Smooth muscle cell (in vitro differentiated cells): ENCODE data around the gene ERVK3-1. TPM values are rescaled to one million over a fixed set of nuclear protein-coding genes. Genes with fewer than 3 reads are reported as not detected.
"Not testable (repeated sequence)": the region's sequence is repeated elsewhere in the genome, so short reads cannot be mapped to it uniquely, and the experiment has no call there.

Experiments used
- DNase-seq: peaks from one replicate; lab custom pipeline; 2025; ENCODE audit not compliant: unreplicated experiment; lab: John Stamatoyannopoulos, UW
- H2AFZ ChIP-seq: fragments of 200-600 bp; sonication (generic); 2 replicates; pipeline ENCODE4 v1.6.0; 2016; ENCODE audit warnings: antibody characterized with exemption, low read depth, mild to moderate bottlenecking
- H3F3A ChIP-seq: fragments of 200-600 bp; sonication (generic); 2 replicates; pipeline ENCODE4 v1.6.0; 2017; ENCODE audit warnings: antibody characterized with exemption, low read depth
- H3K27ac ChIP-seq: fragments of 200-600 bp; sonication (generic); 2 replicates; pipeline ENCODE4 v1.5.1; 2016; ENCODE audit warnings: low read depth, mild to moderate bottlenecking
- H3K27me3 ChIP-seq: fragments of 200-600 bp; sonication (generic); 2 replicates; pipeline ENCODE4 v1.6.1; 2016; ENCODE audit warnings: low read depth, mild to moderate bottlenecking
- H3K36me3 ChIP-seq: fragments of 200-600 bp; sonication (generic); 2 replicates; pipeline ENCODE4 v1.5.1; 2016; ENCODE audit warnings: low read depth
- H3K4me1 ChIP-seq: fragments of 200-600 bp; sonication (generic); 2 replicates; pipeline ENCODE4 v1.5.1; 2016; ENCODE audit warnings: low read depth
- H3K4me2 ChIP-seq: fragments of 200-600 bp; sonication (generic); 2 replicates; pipeline ENCODE4 v1.6.0; 2016; ENCODE audit warnings: mild to moderate bottlenecking
- H3K4me3 ChIP-seq: fragments of 200-600 bp; sonication (generic); 2 replicates; pipeline ENCODE4 v1.5.1; 2016; ENCODE audit warnings: mild to moderate bottlenecking
- H3K79me2 ChIP-seq: fragments of 200-600 bp; sonication (generic); 2 replicates; pipeline ENCODE4 v1.6.0; 2016; ENCODE audit warnings: low read depth, mild to moderate bottlenecking
- H3K9ac ChIP-seq: fragments of 200-600 bp; sonication (generic); 2 replicates; pipeline ENCODE4 v1.6.0; 2016; ENCODE audit warnings: low read depth
- H3K9me3 ChIP-seq: fragments of 200-600 bp; sonication (generic); replicated peaks from 2 replicates; pipeline ENCODE4 v1.5.1; 2016; ENCODE audit warnings: low read depth
- H4K20me1 ChIP-seq: fragments of 200-600 bp; sonication (generic); 2 replicates; pipeline ENCODE4 v1.6.0; 2016; ENCODE audit warnings: low read depth
- CTCF ChIP-seq: fragments of 200-600 bp; sonication (generic); IDR thresholded peaks from 2 replicates; pipeline ENCODE4 v1.5.1; 2017; ENCODE audit warnings: borderline replicate concordance, mild to moderate bottlenecking, antibody characterized with exemption; ENCODE audit not compliant: insufficient read depth, poor library complexity, severe bottlenecking
- WGBS: methylation state at CpG from one replicate; pipeline ENCODE4 v1.1.7; 2016; ENCODE audit warnings: low lambda C conversion rate; 5-methylcytosine and 5-hydroxymethylcytosine counted together
- polyA plus RNA-seq: library from polyadenylated mRNA; unstranded; fragments of >200 nt; fragmentation: Nextera tagmentation; extraction: Ambion mirVana; gene quantifications from 2 replicates; pipeline ENCODE4 v1.2.1, GENCODE V29; 2016
- total RNA-seq: library from RNA; depleted of rRNA; stranded (reverse); fragments of >200 nt; gene quantifications from 2 replicates; pipeline ENCODE4 v1.2.3, GENCODE V29; 2014

ERVK3-1 gene
- total and polyA plus RNA-seq, 2 experiments from 2014 or later, result 46.5 to 93.9 TPM

GRCh38 chr19:58305932-58306323 lies 751 bp downstream of the ERVK3-1 start:
- Histone ChIP-seq H4K20me1 (peaks cover 18% of the 10 kb centered on the region), H2AFZ (no peak overlapping the region), H3K9me3 (no peaks in the 10 kb centered on the region), H3K4me2 (peak overlapping the region; percentile 97), H3K36me3 (peaks cover 8% of the 10 kb centered on the region), H3K27me3 (no peaks in the 10 kb centered on the region), H3K27ac (peak overlapping the region; percentile 80), H3F3A (peaks cover 6% of the 10 kb centered on the region), H3K79me2 (peaks cover 25% of the 10 kb centered on the region), H3K9ac (peak overlapping the region; percentile 87), H3K4me1 (peaks cover 11% of the 10 kb centered on the region), H3K4me3 (peak overlapping the region; percentile 83)
- 81% methylated on average over 12 of the region's 12 CpGs for WGBS
- no peak for DNase-seq
- no peak for TF ChIP-seq CTCF

GRCh38 chr19:58307736-58308135 lies 2.6 kb downstream of the ERVK3-1 start:
- 89% methylated on average over 4 of the region's 4 CpGs for WGBS
- H3K9ac ChIP-seq, result no peak overlapping the region
- H2AFZ ChIP-seq, result no peak overlapping the region
- no peaks in the 10 kb centered on the region for H3K9me3 ChIP-seq
- H3K27me3 ChIP-seq, result no peaks in the 10 kb centered on the region
- H4K20me1 ChIP-seq, result peaks cover 28% of the 10 kb centered on the region
- peaks cover 25% of the 10 kb centered on the region for H3K79me2 ChIP-seq
- H3F3A ChIP-seq, result peaks cover 6% of the 10 kb centered on the region
- H3K4me1 ChIP-seq, result peaks cover 11% of the 10 kb centered on the region
- no peak overlapping the region for H3K4me3 ChIP-seq
- peaks cover 12% of the 10 kb centered on the region for H3K36me3 ChIP-seq
- TF ChIP-seq CTCF, result no peak
- H3K4me2 ChIP-seq, result no peak overlapping the region
- H3K27ac ChIP-seq, result no peak overlapping the region
- DNase-seq, result no peak

GRCh38 chr19:58310685-58311084 lies 5.5 kb downstream of the ERVK3-1 start:
- peak; percentile 45 for TF ChIP-seq CTCF
- not testable (repeated sequence) for H3K27ac ChIP-seq, H3K9me3 ChIP-seq, H2AFZ ChIP-seq, H3K4me2 ChIP-seq, H3K9ac ChIP-seq, H3K27me3 ChIP-seq, H3K4me1 ChIP-seq, H3F3A ChIP-seq, H3K4me3 ChIP-seq, DNase-seq
- H4K20me1 ChIP-seq, result peaks cover 50% of the 10 kb centered on the region
- peaks cover 18% of the 10 kb centered on the region for H3K79me2 ChIP-seq
- 52% methylated on average over 13 of the region's 13 CpGs for WGBS
- H3K36me3 ChIP-seq, result peaks cover 20% of the 10 kb centered on the region

- no peak for DNase-seq
- Histone ChIP-seq H3F3A (no peaks in the 10 kb centered on the region), H3K79me2 (peaks cover 11% of the 10 kb centered on the region), H3K4me3 (no peak overlapping the region), H3K27me3 (no peaks in the 10 kb centered on the region), H4K20me1 (peaks cover 58% of the 10 kb centered on the region), H3K4me2 (no peak overlapping the region), H3K27ac (no peak overlapping the region), H3K9me3 (no peaks in the 10 kb centered on the region), H3K4me1 (no peaks in the 10 kb centered on the region), H2AFZ (no peak overlapping the region), H3K9ac (no peak overlapping the region), H3K36me3 (peaks cover 20% of the 10 kb centered on the region)
- 94% methylated on average over 7 of the region's 7 CpGs for WGBS
- no peak for TF ChIP-seq CTCF
Measured at GRCh38 chr19:58311345-58311865, 6.2 kb downstream of the ERVK3-1 start.
